GM20000 (cell line): ENCODE data around the gene PNPLA3.
A peak's percentile ranks its signal among the peaks of the same experiment; 100 is the strongest.

Source experiments
- DNase-seq: peaks from one replicate; pipeline ENCODE4 v3.0.0; 2012; ENCODE audit warnings: low spot score
- CTCF ChIP-seq: IDR thresholded peaks from 2 replicates; pipeline ENCODE4 v1.5.1; 2012; ENCODE audit warnings: mild to moderate bottlenecking, control low read depth; ENCODE audit errors: extremely low read depth, missing control alignments

PNPLA3 gene

GRCh38 chr22:43917521-43917920 lies 6.1 kb upstream of the PNPLA3 start:
- no peak for TF ChIP-seq CTCF
- no peak for DNase-seq

- no peak for TF ChIP-seq CTCF
- DNase-seq, result no peak
These were observed 4.3 kb upstream of the PNPLA3 start for GRCh38 chr22:43919106-43919973.

- no peak for TF ChIP-seq CTCF
- DNase-seq, result no peak
These were observed 2.2 kb upstream of the PNPLA3 start for GRCh38 chr22:43921370-43921769.

GRCh38 chr22:43922123-43922522 lies 1.5 kb upstream of the PNPLA3 start:
- no peak for DNase-seq

GRCh38 chr22:43923191-43923590 lies 414 bp upstream of the PNPLA3 start:
- DNase-seq, result peak; percentile 65
- TF ChIP-seq CTCF, result no peak

More at GRCh38 chr22:43922123-43922522, 1.5 kb upstream of the PNPLA3 start:
- no peak for TF ChIP-seq CTCF

GRCh38 chr22:43924877-43925276 lies 1.3 kb downstream of the PNPLA3 start:
- no peak for TF ChIP-seq CTCF
- DNase-seq, result no peak

- no peak for DNase-seq
- TF ChIP-seq CTCF, result no peak
These were observed 2.1 kb downstream of the PNPLA3 start for GRCh38 chr22:43925433-43926348.
